Measurements from ENCODE around the gene CDKAL1. TPM values are rescaled to one million over a fixed set of nuclear protein-coding genes. Genes with fewer than 3 reads are reported as not detected.

CDKAL1 gene
- total RNA-seq, 1 experiment from 2014 or later = 11.8 TPM

DNA sequence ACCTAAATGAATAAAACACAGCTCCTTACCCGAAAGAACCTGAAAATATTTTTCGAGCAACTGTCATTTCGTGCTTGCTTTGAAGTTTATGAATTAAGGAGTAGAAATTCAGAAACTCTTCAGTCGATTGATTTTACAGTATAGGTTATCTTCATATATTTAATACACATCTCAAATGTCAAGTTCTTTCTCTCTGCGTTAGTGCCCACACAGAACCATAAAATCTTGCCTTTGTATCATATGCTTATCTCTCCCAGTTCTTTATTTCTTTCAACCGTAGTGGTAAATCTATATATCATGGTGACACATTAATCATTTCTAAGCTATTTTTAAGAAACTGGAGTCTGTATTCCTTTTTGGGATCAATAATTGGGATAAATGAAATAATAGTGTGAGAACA is 397.5 kb downstream of the CDKAL1 start:
- Mint-ChIP-seq H3K36me3 (ENCODE audit: insufficient read depth, unreplicated experiment) (no peaks in the 10 kb centered on the region), H3K9me3 (ENCODE audit: unreplicated experiment) (no peaks in the 10 kb centered on the region), H3K4me3 (ENCODE audit: unreplicated experiment) (no peak overlapping the region), H3K27me3 (ENCODE audit: insufficient read depth, unreplicated experiment) (no peaks in the 10 kb centered on the region), H3K4me1 (ENCODE audit: insufficient read depth, unreplicated experiment) (no peaks in the 10 kb centered on the region), H3K27ac (ENCODE audit: low read depth, unreplicated experiment) (no peak overlapping the region)
- intact Hi-C loops (cut with micrococcal nuclease) = no loop called here
- BruUV-seq (replicated peaks) = no TSS peak
- ChIA-PET POLR2A (interaction anchor here (1.2 kb wide), 1 partner anchor 91 kb away, joined by 3 read pairs; no protein-coding TSS in a partner anchor), CTCF (interaction anchor here (1.1 kb wide), 1 partner anchor 54 kb away, joined by 3 read pairs; no protein-coding TSS in a partner anchor)
- no peak for DNase-seq (ENCODE audit: unreplicated experiment)
- TF ChIP-seq CTCF (IDR thresholded peaks at IDR 0.05; ENCODE audit: unreplicated experiment) = no peak

- no TSS peak for BruUV-seq (replicated peaks)
- TF ChIP-seq CTCF (IDR thresholded peaks at IDR 0.05; ENCODE audit: unreplicated experiment) = no peak
- Mint-ChIP-seq H3K36me3 (ENCODE audit: insufficient read depth, unreplicated experiment) (no peaks in the 10 kb centered on the region), H3K27me3 (ENCODE audit: insufficient read depth, unreplicated experiment) (no peaks in the 10 kb centered on the region), H3K4me3 (ENCODE audit: unreplicated experiment) (no peak overlapping the region), H3K27ac (ENCODE audit: low read depth, unreplicated experiment) (no peak overlapping the region), H3K4me1 (ENCODE audit: insufficient read depth, unreplicated experiment) (no peaks in the 10 kb centered on the region), H3K9me3 (ENCODE audit: unreplicated experiment) (no peaks in the 10 kb centered on the region)
- CTCF ChIA-PET = interaction anchor here (1.1 kb wide), 1 partner anchor 54 kb away, joined by 3 read pairs; no protein-coding TSS in a partner anchor
- DNase-seq (ENCODE audit: unreplicated experiment) = no peak
- POLR2A ChIA-PET = no interaction called here
- intact Hi-C loops (cut with micrococcal nuclease) = no loop called here
Observed at GRCh38 chr6:20932284-20932683, 398.0 kb downstream of the CDKAL1 start.

GRCh38 chr6:20933057-20933788 is 399.0 kb downstream of the CDKAL1 start:
- CTCF ChIA-PET = interaction anchor here (0.9 kb wide), 1 partner anchor 455 kb away, joined by 3 read pairs; no protein-coding TSS in a partner anchor
- no peaks in the 10 kb centered on the region for H3K9me3 Mint-ChIP-seq (ENCODE audit: unreplicated experiment)
- TF ChIP-seq CTCF (IDR thresholded peaks at IDR 0.05; ENCODE audit: unreplicated experiment) = no peak

GRCh38 chr6:20936949-20937348 is 402.7 kb downstream of the CDKAL1 start:
- Mint-ChIP-seq H3K4me1 (ENCODE audit: insufficient read depth, unreplicated experiment) (no peaks in the 10 kb centered on the region), H3K36me3 (ENCODE audit: insufficient read depth, unreplicated experiment) (no peaks in the 10 kb centered on the region), H3K9me3 (ENCODE audit: unreplicated experiment) (no peaks in the 10 kb centered on the region), H3K27ac (ENCODE audit: low read depth, unreplicated experiment) (no peak overlapping the region), H3K27me3 (ENCODE audit: insufficient read depth, unreplicated experiment) (no peaks in the 10 kb centered on the region), H3K4me3 (ENCODE audit: unreplicated experiment) (no peak overlapping the region)
- no peak for TF ChIP-seq CTCF (IDR thresholded peaks at IDR 0.05; ENCODE audit: unreplicated experiment)
- ChIA-PET POLR2A (no interaction called here), CTCF (no interaction called here)
- no TSS peak for BruUV-seq (replicated peaks)
- intact Hi-C loops (cut with micrococcal nuclease) = no loop called here
- no peak for DNase-seq (ENCODE audit: unreplicated experiment)

More at GRCh38 chr6:20933057-20933788, 399.0 kb downstream of the CDKAL1 start:
- no TSS peak for BruUV-seq (replicated peaks)
- Mint-ChIP-seq H3K36me3 (ENCODE audit: insufficient read depth, unreplicated experiment) (no peaks in the 10 kb centered on the region), H3K27me3 (ENCODE audit: insufficient read depth, unreplicated experiment) (no peaks in the 10 kb centered on the region), H3K27ac (ENCODE audit: low read depth, unreplicated experiment) (no peak overlapping the region), H3K4me3 (ENCODE audit: unreplicated experiment) (no peak overlapping the region), H3K4me1 (ENCODE audit: insufficient read depth, unreplicated experiment) (no peaks in the 10 kb centered on the region)
- intact Hi-C loops (cut with micrococcal nuclease) = no loop called here
- no peak for DNase-seq (ENCODE audit: unreplicated experiment)
- POLR2A ChIA-PET = interaction anchor here (0.6 kb wide), 1 partner anchor 107 kb away, joined by 4 read pairs; no protein-coding TSS in a partner anchor
